WTC11 (cell line): ENCODE data around the gene DAZAP2. TPM values are rescaled to one million over a fixed set of nuclear protein-coding genes. Genes with fewer than 3 reads are reported as not detected.
A peak's percentile ranks its signal among the peaks of the same experiment; 100 is the strongest.

Source experiments
- ATF3 ChIP-seq: sonication (generic); formaldehyde crosslinking; conservative IDR thresholded peaks from 2 replicates; pipeline ENCODE4 v1.8.1; 2022; ENCODE audit warnings: mild to moderate bottlenecking, missing genetic modification reagents
- CREB1 ChIP-seq: sonication (generic); formaldehyde crosslinking; IDR thresholded peaks from 2 replicates; pipeline ENCODE4 v1.8.0; 2023; ENCODE audit warnings: mild to moderate bottlenecking, missing genetic modification reagents
- CREM ChIP-seq: sonication (generic); formaldehyde crosslinking; IDR thresholded peaks from 2 replicates; pipeline ENCODE4 v1.8.1; 2022; ENCODE audit warnings: mild to moderate bottlenecking, missing genetic modification reagents, moderate library complexity
- CTCF ChIP-seq: fragments of 200-600 bp; IDR thresholded peaks from 2 replicates; pipeline ENCODE4 v1.8.0; 2022; ENCODE audit warnings: antibody characterized with exemption
- FOXK1 ChIP-seq: sonication (generic); formaldehyde crosslinking; IDR thresholded peaks from 2 replicates; pipeline ENCODE4 v1.8.0; 2022; ENCODE audit warnings: mild to moderate bottlenecking, moderate library complexity, missing genetic modification reagents
- FOXP4 ChIP-seq: sonication (generic); formaldehyde crosslinking; IDR thresholded peaks from 2 replicates; pipeline ENCODE4 v1.8.0; 2022; ENCODE audit warnings: mild to moderate bottlenecking, missing genetic modification reagents
- GRHL2 ChIP-seq: fragments of 250-450 bp; sonication (Bioruptor Pico); IDR thresholded peaks from 2 replicates; pipeline ENCODE4 v1.8.0; 2022; ENCODE audit warnings: mild to moderate bottlenecking, moderate library complexity; ENCODE audit not compliant: insufficient replicate concordance, severe bottlenecking
- GTF2I ChIP-seq: fragments of 250-450 bp; sonication (Bioruptor Pico); conservative IDR thresholded peaks from 2 replicates; pipeline ENCODE4 v1.4.0; 2021; ENCODE audit warnings: mild to moderate bottlenecking
- IRF2 ChIP-seq: sonication (generic); formaldehyde crosslinking; IDR thresholded peaks from 2 replicates; pipeline ENCODE4 v1.8.0; 2022; ENCODE audit warnings: low read depth, missing genetic modification reagents, borderline replicate concordance
- KAT7 ChIP-seq: sonication (generic); formaldehyde crosslinking; IDR thresholded peaks from 2 replicates; pipeline ENCODE4 v1.8.1; 2023; ENCODE audit warnings: missing genetic modification reagents, mild to moderate bottlenecking, borderline replicate concordance
- MAX ChIP-seq: sonication (generic); formaldehyde crosslinking; IDR thresholded peaks from 2 replicates; pipeline ENCODE4 v1.8.0; 2022; ENCODE audit warnings: mild to moderate bottlenecking, missing genetic modification reagents
- MLX ChIP-seq: sonication (generic); formaldehyde crosslinking; IDR thresholded peaks from 2 replicates; pipeline ENCODE4 v1.8.1; 2023; ENCODE audit warnings: mild to moderate bottlenecking, missing genetic modification reagents, moderate library complexity
- MXD4 ChIP-seq: fragments of 250-450 bp; sonication (Bioruptor Pico); IDR thresholded peaks from 2 replicates; pipeline ENCODE4 v1.8.0; 2021; ENCODE audit warnings: mild to moderate bottlenecking, moderate library complexity, borderline replicate concordance
- ZBTB43 ChIP-seq: sonication (generic); formaldehyde crosslinking; IDR thresholded peaks from 2 replicates; pipeline ENCODE4 v1.8.1; 2023; ENCODE audit warnings: mild to moderate bottlenecking, missing genetic modification reagents
- ZNF281 ChIP-seq: sonication (generic); formaldehyde crosslinking; IDR thresholded peaks from 2 replicates; pipeline ENCODE4 v1.8.0; 2023; ENCODE audit warnings: mild to moderate bottlenecking, missing genetic modification reagents
- ZSCAN18 ChIP-seq: fragments of 250-450 bp; sonication (Bioruptor Pico); IDR thresholded peaks from 2 replicates; pipeline ENCODE4 v2.1.2; 2022; ENCODE audit warnings: mild to moderate bottlenecking, moderate library complexity
- total RNA-seq: library from RNA; stranded (reverse); gene quantifications from 3 replicates; pipeline ENCODE4 v1.2.3, GENCODE V29; 2021
- TF ChIP-seq, protein P1 (sequence below): sonication (generic); formaldehyde crosslinking; IDR thresholded peaks from 2 replicates; pipeline ENCODE4 v1.8.1; 2023; ENCODE audit warnings: mild to moderate bottlenecking, moderate library complexity, missing genetic modification reagents
- TF ChIP-seq, protein P2 (sequence below): sonication (generic); formaldehyde crosslinking; IDR thresholded peaks from 2 replicates; pipeline ENCODE4 v1.8.0; 2022; ENCODE audit warnings: mild to moderate bottlenecking, missing genetic modification reagents
- TF ChIP-seq, protein P3 (sequence below): sonication (generic); formaldehyde crosslinking; IDR thresholded peaks from 2 replicates; pipeline ENCODE4 v1.8.0; 2023; ENCODE audit warnings: missing genetic modification reagents
- TF ChIP-seq, protein P4 (sequence below): sonication (generic); formaldehyde crosslinking; IDR thresholded peaks from 2 replicates; pipeline ENCODE4 v1.8.1; 2022; ENCODE audit warnings: mild to moderate bottlenecking, missing genetic modification reagents, moderate library complexity, borderline replicate concordance

DAZAP2 gene
- total RNA-seq, 1 experiment from 2014 or later, result 35.8 TPM

DNA sequence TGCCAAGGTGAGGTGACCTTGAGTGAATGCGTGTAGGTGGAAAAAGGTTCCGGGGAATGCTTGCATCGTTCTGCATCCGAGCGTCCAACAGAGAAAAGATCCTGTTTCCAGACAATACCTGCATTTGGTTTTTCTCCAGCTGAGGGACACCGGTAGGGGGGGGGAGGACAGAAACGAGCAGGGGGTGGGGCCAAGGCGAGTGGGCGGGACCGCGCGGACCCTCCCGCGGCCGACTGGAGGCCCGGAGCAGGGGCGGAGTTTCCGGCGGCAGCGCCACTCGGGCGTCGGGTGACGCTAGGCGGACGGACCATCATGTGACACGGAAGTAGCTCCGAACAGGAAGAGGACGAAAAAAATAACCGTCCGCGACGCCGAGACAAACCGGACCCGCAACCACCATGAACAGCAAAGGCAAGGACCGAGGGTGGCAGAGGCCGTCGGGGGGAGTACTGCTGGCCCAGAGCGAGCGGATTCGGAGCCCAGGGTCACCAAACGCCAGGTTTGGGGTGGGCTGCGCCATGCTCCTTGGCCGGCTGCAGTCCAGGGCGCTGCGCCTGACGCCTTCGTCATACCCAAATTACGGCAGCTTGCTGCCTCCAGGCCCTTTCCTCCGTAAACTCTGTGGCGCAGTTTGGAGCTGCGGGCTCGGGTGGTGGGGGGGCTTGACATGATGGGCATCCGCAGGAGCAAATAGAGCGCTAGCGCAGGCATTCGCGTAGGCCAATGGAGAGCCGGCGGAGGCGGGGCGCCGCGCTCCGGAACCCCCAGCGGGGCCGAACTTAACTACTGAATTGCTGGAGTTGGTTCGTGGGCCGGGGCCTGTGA lies at the start of gene DAZAP2 (continued):
- TF ChIP-seq, protein P1, sequence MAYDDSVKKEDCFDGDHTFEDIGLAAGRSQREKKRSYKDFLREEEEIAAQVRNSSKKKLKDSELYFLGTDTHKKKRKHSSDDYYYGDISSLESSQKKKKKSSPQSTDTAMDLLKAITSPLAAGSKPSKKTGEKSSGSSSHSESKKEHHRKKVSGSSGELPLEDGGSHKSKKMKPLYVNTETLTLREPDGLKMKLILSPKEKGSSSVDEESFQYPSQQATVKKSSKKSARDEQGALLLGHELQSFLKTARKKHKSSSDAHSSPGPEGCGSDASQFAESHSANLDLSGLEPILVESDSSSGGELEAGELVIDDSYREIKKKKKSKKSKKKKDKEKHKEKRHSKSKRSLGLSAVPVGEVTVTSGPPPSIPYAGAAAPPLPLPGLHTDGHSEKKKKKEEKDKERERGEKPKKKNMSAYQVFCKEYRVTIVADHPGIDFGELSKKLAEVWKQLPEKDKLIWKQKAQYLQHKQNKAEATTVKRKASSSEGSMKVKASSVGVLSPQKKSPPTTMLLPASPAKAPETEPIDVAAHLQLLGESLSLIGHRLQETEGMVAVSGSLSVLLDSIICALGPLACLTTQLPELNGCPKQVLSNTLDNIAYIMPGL (CRISPR knock-in tag), result peak; percentile 58; the same call in 1 of the 2 replicates
- no peak for TF ChIP-seq ZSCAN18 (CRISPR knock-in tag)
- TF ChIP-seq, protein P2, sequence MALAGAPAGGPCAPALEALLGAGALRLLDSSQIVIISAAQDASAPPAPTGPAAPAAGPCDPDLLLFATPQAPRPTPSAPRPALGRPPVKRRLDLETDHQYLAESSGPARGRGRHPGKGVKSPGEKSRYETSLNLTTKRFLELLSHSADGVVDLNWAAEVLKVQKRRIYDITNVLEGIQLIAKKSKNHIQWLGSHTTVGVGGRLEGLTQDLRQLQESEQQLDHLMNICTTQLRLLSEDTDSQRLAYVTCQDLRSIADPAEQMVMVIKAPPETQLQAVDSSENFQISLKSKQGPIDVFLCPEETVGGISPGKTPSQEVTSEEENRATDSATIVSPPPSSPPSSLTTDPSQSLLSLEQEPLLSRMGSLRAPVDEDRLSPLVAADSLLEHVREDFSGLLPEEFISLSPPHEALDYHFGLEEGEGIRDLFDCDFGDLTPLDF, result peak; percentile 43; the same call in 1 of the 2 replicates
- 0 out of 2 replicates have a peak, but pooled peaks have one; percentile 73 for TF ChIP-seq FOXP4
- no peak for TF ChIP-seq ZBTB43 (CRISPR knock-in tag)
- no peak for TF ChIP-seq MXD4 (CRISPR knock-in tag)
- TF ChIP-seq IRF2, result no peak
- TF ChIP-seq CREB1 (CRISPR knock-in tag), result 0 out of 2 replicates have a peak, but pooled peaks have one; percentile 33
- no peak for TF ChIP-seq GRHL2 (CRISPR knock-in tag)
- TF ChIP-seq GTF2I (CRISPR knock-in tag), result no peak
- TF ChIP-seq MAX, result peak; percentile 72
- TF ChIP-seq ZNF281 (CRISPR knock-in tag), result peak; percentile 70; the same call in 1 of the 2 replicates
- no peak for TF ChIP-seq ATF3
- TF ChIP-seq, protein P3, sequence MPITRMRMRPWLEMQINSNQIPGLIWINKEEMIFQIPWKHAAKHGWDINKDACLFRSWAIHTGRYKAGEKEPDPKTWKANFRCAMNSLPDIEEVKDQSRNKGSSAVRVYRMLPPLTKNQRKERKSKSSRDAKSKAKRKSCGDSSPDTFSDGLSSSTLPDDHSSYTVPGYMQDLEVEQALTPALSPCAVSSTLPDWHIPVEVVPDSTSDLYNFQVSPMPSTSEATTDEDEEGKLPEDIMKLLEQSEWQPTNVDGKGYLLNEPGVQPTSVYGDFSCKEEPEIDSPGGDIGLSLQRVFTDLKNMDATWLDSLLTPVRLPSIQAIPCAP (CRISPR knock-in tag), result no peak
- TF ChIP-seq MLX (CRISPR knock-in tag), result 0 out of 2 replicates have a peak, but pooled peaks have one; percentile 23
- TF ChIP-seq FOXK1 (CRISPR knock-in tag), result peak; percentile 80
- TF ChIP-seq CTCF, result no peak
- TF ChIP-seq KAT7, result no peak
- peak; percentile 73; the same call in 1 of the 2 replicates for TF ChIP-seq CREM (CRISPR knock-in tag)
- TF ChIP-seq, protein P4, sequence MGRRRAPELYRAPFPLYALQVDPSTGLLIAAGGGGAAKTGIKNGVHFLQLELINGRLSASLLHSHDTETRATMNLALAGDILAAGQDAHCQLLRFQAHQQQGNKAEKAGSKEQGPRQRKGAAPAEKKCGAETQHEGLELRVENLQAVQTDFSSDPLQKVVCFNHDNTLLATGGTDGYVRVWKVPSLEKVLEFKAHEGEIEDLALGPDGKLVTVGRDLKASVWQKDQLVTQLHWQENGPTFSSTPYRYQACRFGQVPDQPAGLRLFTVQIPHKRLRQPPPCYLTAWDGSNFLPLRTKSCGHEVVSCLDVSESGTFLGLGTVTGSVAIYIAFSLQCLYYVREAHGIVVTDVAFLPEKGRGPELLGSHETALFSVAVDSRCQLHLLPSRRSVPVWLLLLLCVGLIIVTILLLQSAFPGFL (CRISPR knock-in tag), result no peak
